GM10248 (cell line): ENCODE data around the gene SEMA6A.

Experiments
- CTCF ChIA-PET: fragments of 300-600 bp; sonication (Branson Sonifier 250); formaldehyde crosslinking; extraction: SDS; loops from one replicate; lab custom pipeline; 2021; ENCODE audit warnings: antibody characterized with exemption; lab: Yijun Ruan, JAX
- POLR2A ChIA-PET: fragments of 350-650 bp; sonication (Branson Sonifier 250); formaldehyde crosslinking; extraction: SDS; loops from one replicate; lab custom pipeline; 2020; ENCODE audit warnings: antibody characterized with exemption; lab: Yijun Ruan, JAX
- DNase-seq: peaks from one replicate; pipeline ENCODE4 v3.0.0; 2012; ENCODE audit errors: extremely low spot score
- TF ChIP-seq, protein P1 (sequence below): IDR thresholded peaks from 2 replicates; pipeline ENCODE4 v1.5.1; 2012; ENCODE audit warnings: mild to moderate bottlenecking, low read depth; ENCODE audit errors: extremely low read depth, missing control alignments, control extremely low read depth

The SEMA6A gene

DNA sequence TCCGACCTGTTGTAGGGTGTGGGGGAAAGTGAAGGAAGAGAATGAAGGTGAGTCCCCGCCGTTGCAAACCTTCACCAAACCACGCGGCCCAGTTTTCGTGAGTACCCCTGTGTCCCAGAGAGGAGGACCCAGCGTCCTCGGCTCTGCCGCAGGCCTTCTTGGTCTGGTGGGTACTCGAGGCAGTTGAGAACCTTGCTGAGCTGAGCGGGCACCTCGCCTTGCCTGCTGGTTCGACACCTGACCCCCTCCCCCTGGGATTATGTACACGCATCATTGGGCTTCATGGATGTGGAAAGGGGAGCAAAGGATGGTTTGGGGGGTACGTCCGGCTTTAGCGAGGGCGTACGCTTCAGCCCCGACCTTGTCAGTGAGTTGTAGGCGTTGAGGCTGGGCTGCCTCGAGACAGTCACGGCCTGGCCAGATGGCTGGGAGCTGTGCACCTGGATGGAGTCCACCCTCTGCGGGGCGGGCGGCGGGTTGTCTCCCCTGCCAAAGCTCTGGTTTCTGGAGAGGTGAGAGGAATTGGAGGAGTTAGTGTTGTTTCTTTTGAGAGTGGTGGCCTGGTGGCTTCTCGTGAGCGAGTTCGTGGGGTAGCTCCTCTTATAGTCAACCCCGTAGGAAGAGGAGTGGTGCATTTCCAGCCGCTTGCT lies 128.1 kb downstream of the SEMA6A start:
- no peak for DNase-seq
- TF ChIP-seq, protein P1, sequence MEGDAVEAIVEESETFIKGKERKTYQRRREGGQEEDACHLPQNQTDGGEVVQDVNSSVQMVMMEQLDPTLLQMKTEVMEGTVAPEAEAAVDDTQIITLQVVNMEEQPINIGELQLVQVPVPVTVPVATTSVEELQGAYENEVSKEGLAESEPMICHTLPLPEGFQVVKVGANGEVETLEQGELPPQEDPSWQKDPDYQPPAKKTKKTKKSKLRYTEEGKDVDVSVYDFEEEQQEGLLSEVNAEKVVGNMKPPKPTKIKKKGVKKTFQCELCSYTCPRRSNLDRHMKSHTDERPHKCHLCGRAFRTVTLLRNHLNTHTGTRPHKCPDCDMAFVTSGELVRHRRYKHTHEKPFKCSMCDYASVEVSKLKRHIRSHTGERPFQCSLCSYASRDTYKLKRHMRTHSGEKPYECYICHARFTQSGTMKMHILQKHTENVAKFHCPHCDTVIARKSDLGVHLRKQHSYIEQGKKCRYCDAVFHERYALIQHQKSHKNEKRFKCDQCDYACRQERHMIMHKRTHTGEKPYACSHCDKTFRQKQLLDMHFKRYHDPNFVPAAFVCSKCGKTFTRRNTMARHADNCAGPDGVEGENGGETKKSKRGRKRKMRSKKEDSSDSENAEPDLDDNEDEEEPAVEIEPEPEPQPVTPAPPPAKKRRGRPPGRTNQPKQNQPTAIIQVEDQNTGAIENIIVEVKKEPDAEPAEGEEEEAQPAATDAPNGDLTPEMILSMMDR = no peak
- ChIA-PET CTCF (no interaction called here), POLR2A (no interaction called here)

DNA sequence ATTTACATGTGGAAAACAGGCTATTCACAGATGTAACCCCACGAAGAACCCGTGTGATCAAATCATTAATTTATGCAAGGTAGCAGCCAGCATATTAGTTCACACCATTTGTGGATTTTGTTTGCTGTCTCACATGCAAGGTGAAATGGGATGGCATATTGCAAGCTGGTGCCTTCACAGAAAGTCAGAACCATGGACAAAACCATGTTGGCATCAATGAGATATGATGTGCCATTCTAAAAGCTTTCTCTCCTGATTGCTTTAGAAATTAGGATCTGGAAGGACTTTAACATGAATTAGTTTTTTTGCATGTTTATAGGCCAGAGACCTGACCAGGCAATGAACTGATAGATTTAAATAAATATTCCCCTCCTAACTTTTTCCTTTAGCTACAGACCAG lies 129.3 kb downstream of the SEMA6A start:
- ChIA-PET CTCF (interaction anchor here (1.6 kb wide), 1 partner anchor 8 kb away, joined by 4 read pairs; no protein-coding TSS in a partner anchor), POLR2A (no interaction called here)
- no peak for DNase-seq
- TF ChIP-seq, protein P1 = no peak

DNA sequence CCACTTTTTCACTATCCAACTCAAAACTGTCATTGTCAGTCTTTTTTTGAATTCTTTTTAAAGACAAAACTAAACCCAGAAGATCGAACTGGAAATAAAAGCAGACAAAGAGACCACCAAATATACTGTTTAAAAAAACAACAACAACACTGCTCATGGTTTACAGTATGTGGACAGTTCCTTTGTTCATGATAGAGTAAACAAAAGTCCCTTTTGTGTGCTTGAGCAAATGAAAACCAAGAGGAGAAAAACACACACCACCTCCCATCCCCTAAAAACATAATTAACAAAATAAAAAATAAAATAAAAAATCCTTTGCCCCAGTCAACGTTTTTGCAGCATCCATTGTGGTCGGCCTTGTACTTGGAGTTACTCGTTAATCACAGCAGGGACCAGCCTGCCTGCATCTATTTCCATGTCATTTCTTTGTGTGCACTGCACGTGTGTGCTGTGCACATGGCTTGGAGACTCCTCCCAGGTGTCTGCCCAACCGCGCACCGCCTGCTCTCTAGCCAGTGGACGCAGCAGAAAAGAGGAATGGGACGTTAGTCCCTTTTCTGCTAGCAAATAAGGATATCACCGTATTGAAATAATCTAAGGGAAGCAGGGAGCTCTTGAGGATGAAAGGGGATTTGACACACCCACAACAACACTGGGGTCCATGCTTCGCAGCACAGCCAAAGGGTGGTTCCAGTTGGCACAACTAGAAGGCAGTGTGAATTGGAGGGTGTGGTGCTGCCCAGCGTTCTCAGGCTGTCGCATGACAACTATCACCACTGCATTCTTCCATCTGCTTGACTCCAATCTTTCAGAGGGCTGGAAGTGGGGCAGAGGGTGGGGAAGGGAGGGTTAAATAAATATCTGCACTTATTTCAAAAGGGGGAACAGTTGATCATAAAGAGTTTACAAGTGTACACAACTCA lies 130.0 kb downstream of the SEMA6A start:
- POLR2A ChIA-PET = no interaction called here
- TF ChIP-seq, protein P1 = no peak
- DNase-seq = no peak
- CTCF ChIA-PET = interaction anchor here (1.6 kb wide), 1 partner anchor 9 kb away, joined by 4 read pairs; no protein-coding TSS in a partner anchor

DNA sequence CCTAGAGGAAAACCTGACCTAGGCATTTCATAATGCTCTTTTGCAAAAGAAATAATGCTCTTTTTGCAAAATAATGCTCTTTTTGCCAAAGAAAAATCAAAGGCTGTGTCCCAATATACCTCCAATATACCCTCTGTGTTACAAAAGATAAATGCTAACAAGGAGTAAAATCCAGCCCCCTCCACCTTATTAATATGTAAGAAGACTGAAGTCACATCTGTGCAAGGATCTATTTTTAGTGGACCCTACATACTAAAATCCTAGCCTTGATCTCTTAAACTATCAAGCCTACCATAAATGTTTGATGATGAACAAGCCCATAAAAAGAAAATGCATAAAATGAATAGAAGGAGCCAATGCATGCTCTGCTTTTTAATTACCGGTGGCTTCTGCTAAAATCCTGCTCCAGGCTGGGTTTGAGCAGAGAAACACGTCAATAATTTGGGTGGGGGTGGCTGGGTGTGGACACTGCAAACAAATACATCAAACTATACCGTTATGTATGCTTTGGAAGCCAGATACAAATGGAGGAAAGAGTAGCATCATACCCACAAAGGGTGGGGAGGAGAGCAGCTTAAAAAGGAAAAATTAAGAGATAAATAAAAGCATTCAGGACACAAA lies 131.6 kb downstream of the SEMA6A start:
- TF ChIP-seq, protein P1 = no peak
- DNase-seq = no peak
- POLR2A ChIA-PET = no interaction called here
- CTCF ChIA-PET = interaction anchor here (1.2 to 2.0 kb wide), 3 partner anchors 9 to 305 kb away, joined by 3 to 5 read pairs (median 4); no protein-coding TSS in a partner anchor

DNA sequence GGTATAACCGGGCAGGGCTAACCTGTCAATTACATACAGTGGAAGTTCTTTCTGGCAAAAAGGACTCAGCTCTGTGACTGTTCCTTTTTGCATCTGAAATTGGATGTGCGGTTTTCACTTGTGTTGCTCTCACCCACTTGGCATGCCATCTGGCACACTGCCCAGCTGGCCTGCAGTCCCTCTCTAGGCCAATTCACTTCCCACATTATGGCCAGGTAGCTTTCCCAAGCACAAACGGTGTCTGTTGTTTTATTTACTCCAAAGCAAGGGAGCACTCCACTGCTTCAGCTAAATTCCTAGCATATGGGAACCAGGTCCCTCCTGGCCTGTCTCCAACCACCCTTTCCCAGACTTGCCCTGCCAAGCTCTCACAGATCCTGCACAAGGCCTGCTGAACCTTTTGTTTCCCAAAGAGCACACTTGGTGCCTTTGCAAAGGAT lies 132.5 kb downstream of the SEMA6A start:
- ChIA-PET CTCF (interaction anchor here (1.2 to 2.6 kb wide), 5 partner anchors 8 to 305 kb away, joined by 3 to 7 read pairs (median 4); no protein-coding TSS in a partner anchor), POLR2A (no interaction called here)
- TF ChIP-seq, protein P1 = no peak
- no peak for DNase-seq

DNA sequence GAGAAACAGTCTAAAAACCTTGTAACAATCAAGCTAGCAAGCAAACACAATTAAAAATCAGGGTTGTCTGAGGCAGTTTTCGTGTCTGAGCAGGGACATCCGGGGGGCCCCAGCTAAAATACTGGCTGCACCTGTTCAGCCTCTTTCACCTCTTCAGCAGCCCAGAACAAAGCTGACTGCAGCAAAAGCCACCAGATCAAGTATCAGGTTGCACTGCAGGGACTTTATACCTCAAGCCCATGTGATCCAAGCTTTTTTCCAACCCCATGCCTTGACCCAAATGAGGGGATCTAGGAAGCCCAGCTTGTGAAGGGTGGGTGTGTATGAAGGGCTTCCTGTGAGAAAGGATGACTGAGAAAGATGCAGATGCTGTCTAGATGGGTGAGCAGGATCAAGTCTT lies 133.4 kb downstream of the SEMA6A start:
- no peak for DNase-seq
- POLR2A ChIA-PET = no interaction called here
- CTCF ChIA-PET = interaction anchor here (1.0 to 2.6 kb wide), 6 partner anchors 9 to 64 kb away, joined by 3 to 7 read pairs (median 4); no protein-coding TSS in a partner anchor
- TF ChIP-seq, protein P1 = no peak
